Activated gamma-delta T cell (primary cell): ENCODE measurements around the gene CAMSAP3.
"Not testable (repeated sequence)": the region's sequence is repeated elsewhere in the genome, so short reads cannot be mapped to it uniquely, and the experiment has no call there.

ENCODE experiments used
- DNase-seq: peaks from one replicate; lab custom pipeline; 2025; lab: John Stamatoyannopoulos, UW

CAMSAP3 gene

GRCh38 chr19:7631577-7631976, 35.9 kb downstream of the CAMSAP3 start:
- DNase-seq, result no peak

DNA sequence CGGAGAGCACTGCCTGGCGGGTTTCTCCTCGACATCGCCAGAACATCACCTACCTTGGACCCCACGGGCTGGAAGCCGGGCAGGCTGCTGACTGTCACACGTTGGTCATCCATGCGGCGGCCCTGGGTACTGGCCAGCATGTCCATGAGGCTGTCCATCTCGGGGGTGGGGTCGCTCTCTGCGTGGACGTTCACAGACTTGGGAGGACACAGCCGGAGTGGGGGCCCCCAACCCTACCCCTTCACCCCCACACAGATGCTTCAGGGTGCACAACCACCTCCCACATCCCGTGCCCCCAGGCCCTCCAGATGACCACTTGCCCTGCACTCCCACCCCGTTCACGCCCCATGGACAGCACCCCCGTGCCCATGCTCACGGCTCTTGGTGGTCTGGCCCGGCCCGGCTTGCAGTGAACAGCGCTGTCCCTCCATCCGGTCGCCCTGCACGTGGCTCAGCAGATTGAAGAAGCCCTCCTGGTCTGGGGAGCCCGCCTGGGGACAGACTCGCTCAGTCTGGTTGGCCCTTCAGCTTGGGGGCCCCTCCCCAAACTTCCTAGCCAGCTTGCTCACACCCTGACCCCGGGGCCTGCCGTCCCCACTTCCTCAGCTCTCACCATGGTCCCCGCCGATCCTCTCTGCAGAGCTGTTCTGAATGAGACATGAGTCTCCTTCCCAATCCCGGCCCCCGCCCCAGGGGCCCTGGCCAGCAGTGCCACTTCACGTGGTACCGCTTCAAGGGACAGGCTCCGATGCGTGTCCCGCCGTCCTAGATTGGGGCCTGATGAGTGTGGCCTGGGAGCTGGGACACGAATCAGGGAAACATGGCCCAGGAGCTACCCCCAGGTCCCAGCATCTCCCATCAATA, 36.9 kb downstream of the CAMSAP3 start:
- DNase-seq, result no peak

GRCh38 chr19:7633698-7634097, 38.0 kb downstream of the CAMSAP3 start, which contains the start of gene PCP2:
TSS of gene PCP2 (minus strand) at chr19:7633719. CDS start at chr19:7633457, 262 bp downstream.
- DNase-seq, result no peak

DNA sequence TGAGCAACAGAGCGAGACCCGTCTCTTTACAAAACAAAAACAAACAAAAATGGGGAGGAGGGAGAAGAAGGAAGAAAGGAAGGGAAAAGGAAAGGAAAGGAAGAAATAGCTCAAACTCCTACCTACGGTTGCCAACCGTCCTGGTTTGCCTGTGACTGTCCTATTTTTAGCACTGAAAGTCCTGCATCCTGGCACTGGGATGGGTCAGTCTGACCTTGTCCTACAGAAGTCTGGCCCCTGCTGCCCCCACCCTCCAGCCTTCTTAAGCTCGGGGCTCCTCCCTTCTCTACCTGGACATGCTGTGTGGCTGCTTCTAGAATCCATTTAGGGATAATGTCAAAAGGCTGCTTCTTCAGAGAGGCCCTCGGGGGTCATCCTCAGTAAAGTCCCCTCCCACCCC, 40.0 kb downstream of the CAMSAP3 start:
- DNase-seq, result no peak

DNA sequence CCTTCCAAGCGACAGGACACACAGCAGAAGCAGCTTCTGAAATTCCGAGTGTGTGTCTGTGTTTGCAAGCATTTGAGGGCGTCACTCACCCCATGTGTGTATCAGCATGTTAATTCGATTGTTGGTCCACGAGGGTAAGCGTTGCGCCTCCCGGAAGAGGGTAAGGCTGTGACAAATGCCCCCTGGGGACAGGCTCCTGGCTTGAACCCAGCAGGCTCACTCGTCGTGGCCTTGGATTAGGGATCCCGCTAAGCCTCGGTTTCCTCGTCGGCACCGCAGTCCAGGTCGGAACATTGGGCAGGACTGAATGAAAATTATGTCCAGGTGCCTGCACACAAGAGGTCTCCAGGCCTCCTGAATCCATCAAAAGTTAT, 40.6 kb downstream of the CAMSAP3 start:
- DNase-seq, result no peak

- DNase-seq, result peak; percentile 87
These were observed 41.2 kb downstream of the CAMSAP3 start, which contains the start of gene STXBP2 for GRCh38 chr19:7636691-7637373. TSS of gene STXBP2 (plus strand) at chr19:7637110. CDS start at chr19:7637150, 40 bp downstream.

DNA sequence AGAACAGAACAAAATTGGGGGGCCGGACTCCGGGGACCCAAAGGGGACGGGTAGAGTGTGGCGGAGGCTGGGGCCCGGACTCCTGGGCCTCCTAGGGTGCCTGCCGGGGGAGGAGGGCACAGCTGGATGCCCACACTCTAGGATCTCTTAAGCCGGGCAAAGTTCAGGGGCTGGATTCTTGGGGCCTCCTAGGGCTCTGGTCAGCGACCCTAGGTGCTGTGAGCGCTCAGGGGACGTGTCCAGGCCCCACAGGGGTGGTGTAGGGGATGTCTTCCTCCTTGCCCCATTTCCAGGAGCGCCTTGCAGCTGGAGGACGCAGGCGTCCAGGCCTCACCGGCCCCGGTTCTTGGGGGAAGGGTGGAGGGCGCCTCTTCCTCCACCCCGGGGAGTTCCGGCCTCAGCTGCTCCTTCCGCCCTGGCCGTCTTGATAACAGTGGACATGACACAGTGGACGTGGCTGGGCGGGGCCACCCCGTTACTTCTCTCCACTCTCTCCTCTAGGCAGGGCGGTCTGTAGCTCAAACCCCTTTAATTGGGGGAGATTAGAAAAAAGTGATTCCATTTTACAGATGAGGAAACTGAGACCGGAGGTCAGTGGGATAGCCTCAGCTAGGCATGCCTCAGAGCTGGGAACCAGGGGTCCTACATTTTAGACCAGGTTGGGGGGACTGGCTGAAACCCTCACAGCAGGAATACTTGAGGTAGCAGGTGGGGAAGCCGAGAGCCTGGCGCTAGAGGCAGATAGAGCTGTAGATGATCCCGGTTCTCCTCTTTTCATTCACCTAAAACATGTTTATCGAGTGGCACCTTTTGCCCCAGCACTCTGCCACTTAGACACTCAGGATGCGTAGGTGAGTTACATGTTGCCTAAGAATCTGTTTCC, 42.0 kb downstream of the CAMSAP3 start:
- DNase-seq, result no peak

- DNase-seq, result no peak
These were observed 43.3 kb downstream of the CAMSAP3 start for GRCh38 chr19:7638802-7639465.

DNA sequence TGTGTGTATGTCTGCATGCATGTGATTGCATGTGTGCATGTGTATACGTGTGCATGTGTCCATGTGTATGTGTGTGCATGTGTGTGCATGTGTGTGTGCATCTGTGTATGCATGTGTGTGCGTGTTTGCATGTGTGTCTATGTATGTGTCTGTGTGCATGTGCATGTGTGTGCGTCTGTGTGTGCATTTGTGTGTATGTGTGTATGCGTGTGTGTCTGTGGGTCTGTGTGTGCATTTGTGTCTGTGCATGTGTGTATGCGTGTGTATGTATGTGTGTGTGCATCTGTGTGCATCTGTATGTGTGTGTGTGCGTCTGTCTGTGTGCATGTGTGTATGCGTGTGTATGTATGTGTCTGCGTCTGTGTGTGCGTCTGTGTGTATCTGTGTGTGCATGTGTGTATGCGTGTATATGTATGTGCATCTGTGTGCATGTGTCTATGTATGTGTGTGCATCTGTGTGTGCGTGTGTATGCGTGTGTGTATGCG, 44.2 kb downstream of the CAMSAP3 start:
- DNase-seq, result no peak

GRCh38 chr19:7640803-7641202, 45.1 kb downstream of the CAMSAP3 start:
- no peak for DNase-seq

DNA sequence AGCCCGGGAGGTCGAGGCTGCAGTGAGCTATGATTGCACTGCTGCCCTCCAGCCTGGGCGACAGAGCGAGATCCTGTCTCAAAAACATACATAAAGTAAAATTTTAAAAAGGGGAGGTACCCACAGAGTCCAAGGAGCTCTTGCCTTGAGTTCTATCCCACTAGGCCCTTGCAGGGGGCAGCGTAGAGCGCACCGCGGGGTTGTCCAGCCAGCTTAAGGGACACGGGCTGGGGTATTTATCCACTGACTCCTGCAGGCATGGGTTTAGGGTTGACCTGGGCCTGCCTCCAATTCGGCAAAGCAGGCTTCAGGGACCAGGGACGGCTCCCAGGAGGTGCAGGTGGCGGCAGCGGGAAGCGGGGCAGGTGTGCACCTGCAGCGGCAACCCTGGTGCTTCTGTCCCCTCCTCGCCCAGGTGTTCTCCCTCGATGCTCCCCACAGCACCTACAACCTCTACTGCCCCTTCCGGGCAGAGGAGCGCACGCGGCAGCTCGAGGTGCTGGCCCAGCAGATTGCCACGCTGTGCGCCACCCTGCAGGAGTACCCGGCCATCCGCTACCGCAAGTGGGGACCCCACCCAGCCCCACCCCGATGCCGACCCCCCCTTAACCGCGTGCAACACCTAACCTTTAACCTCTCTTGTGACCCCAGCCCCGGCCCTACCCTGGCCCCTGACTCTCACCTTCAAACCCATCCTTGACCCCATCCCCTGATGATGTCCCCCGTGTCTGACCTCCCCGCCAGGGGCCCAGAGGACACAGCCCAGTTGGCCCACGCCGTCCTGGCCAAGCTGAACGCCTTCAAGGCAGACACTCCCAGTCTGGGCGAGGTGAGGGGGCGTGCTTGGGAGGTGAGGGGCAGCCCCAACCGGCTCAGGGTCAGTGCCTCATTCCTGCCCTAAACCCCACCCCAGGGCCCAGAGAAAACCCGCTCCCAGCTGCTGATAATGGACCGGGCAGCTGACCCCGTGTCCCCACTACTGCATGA, 45.9 kb downstream of the CAMSAP3 start:
- no peak for DNase-seq

DNA sequence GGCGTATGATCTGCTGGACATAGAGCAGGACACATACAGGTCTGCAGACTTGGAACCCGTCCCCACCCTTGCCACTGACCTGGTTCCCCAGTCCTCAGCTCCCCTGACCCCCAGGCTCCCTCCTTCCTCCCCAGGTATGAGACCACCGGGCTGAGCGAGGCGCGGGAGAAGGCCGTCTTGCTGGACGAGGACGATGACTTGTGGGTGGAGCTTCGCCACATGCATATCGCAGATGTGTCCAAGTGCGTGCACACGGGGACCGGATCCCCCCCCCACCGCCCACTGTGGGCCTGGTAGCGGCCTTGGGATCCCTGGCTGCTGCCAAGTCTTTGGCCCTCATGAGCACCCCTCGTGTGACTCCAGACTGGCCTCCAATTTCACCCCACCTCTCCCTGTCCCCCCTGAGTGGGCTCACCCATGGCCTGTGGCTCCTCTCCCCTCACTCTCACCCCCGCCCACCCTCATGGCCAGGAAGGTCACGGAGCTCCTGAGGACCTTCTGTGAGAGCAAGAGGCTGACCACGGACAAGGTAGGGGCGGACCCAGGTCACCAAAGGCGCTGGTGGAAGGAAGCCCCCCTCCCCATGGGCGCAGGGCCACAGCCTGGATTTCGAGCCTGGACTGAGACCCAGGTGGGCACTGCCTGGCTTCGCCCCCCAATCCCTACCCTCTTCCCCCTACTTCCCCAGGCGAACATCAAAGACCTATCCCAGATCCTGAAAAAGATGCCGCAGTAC, 46.8 kb downstream of the CAMSAP3 start:
- no peak for DNase-seq

- no peak for DNase-seq
These were observed 47.4 kb downstream of the CAMSAP3 start for GRCh38 chr19:7643031-7643415.

GRCh38 chr19:7643629-7644549, 48.2 kb downstream of the CAMSAP3 start:
- not testable (repeated sequence) for DNase-seq

GRCh38 chr19:7644550-7644877, 48.9 kb downstream of the CAMSAP3 start:
- no peak for DNase-seq

- DNase-seq, result no peak
These were observed 49.5 kb downstream of the CAMSAP3 start for GRCh38 chr19:7645163-7645562.

DNA sequence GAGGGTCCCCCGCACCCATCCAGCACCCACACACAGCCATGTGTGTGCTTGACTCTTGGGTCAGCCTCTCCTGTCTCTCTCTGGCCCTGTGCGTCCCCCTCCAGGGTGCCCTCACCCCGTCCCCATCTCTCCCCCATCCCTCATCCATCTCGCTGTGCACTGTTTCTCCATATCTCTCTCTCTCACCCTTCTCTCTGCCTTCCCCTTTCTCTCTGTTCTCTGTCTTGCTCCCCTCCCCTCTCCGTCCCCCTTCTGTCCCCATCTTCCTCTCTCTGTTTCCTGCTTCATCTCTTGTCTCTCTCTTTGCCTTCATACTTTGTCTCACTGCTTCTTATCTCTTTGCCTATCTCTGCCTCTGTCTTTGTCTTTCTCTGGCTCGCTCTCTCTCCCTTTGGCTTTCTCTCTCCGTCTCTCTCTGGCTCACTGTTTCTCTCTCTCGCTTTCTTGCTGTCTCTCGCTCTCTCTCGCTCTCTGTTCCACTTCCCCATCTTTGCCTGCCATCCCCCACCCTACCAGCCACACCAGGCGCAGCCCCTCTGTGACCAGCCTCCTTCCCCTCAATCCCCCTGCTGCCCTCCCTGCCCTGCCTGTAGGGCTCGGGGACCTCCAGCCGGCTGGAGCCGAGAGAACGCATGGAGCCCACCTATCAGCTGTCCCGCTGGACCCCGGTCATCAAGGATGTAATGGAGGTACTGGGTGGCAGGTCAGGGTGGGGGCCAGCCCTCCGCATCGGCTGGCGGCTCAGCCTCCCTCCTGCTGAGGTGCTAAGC, 50.2 kb downstream of the CAMSAP3 start:
- DNase-seq, result no peak

- no peak for DNase-seq
These were observed 50.7 kb downstream of the CAMSAP3 start for GRCh38 chr19:7646426-7646700.
